ENCODE measurements around the gene ACTG1.

DNA sequence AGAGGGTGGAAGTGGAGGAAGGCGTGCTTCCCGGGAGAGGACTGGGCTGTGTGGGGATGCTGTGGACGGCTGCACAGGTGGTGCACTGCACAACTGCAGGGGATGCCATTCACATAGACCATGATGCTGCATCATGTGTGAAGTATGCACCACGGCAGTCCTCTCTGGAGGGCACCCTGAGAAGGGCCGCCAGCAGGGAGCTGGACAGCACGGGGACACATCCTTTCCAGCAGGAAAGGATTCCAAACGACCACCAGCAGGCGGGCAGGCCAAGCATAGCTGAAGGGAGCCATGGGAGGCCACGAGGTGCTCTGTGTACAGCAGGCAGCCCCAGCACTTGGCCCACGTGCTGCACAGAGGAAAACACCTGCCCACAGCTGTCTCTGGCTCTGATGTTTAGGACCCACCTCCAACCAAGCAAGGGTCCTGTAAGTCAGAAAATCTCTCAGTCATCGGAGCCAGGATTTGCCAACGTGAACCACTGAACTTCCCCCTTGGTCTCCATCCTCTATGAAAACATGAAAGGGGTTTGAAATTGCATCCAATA, 10.1 kb downstream of the ACTG1 start:
- no peak for TF ChIP-seq ZFX (IDR thresholded peaks at IDR 0.05)
- TF ChIP-seq, protein P1, sequence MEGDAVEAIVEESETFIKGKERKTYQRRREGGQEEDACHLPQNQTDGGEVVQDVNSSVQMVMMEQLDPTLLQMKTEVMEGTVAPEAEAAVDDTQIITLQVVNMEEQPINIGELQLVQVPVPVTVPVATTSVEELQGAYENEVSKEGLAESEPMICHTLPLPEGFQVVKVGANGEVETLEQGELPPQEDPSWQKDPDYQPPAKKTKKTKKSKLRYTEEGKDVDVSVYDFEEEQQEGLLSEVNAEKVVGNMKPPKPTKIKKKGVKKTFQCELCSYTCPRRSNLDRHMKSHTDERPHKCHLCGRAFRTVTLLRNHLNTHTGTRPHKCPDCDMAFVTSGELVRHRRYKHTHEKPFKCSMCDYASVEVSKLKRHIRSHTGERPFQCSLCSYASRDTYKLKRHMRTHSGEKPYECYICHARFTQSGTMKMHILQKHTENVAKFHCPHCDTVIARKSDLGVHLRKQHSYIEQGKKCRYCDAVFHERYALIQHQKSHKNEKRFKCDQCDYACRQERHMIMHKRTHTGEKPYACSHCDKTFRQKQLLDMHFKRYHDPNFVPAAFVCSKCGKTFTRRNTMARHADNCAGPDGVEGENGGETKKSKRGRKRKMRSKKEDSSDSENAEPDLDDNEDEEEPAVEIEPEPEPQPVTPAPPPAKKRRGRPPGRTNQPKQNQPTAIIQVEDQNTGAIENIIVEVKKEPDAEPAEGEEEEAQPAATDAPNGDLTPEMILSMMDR (conservative IDR thresholded peaks at IDR 0.05) = no peak
